Fibroblast of peridontal ligament (primary cell): ENCODE data around the gene ARHGAP21.

ENCODE experiments used
- DNase-seq: peaks from one replicate; pipeline ENCODE4 v3.0.0-alpha.2; 2010; ENCODE audit errors: extremely low read depth

Gene ARHGAP21

DNA sequence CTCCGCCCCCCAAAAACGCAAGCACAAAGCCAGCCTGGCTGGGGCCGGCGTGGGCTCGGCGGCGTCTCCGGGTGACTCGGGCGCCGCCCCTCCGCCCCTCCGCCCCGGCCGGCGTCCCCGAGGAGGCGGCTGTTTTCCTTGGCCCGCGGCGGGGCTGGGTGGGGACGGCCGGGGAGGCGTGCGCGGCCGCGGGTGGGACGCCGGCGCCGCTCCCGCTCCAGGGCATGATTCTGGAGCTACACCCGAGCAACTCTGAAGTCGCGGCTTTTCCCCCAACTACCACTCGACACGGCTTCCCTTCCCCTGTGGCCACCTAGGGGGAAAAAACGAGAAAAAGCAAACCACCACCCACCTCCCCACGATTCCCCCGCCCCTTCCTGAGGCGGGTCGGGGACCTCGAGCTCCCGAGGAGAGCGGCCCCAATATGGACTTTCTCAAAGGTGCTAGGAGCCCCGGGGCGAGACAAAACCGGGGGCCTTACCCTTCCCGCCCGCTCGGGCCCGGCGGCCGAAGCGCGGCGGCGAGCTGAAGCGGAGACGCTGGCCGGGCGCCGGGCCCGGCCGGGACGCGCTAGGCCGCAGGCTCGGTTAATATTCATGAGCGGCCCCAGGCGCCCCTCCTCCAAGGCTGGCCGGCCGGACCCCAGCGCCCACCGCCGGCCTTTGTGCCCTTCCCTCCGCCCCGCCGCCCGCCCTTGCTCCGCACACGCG is 856 bp downstream of the ARHGAP21 start:
- DNase-seq: peak; percentile 42

GRCh38 chr10:24722131-24722675 is 1.5 kb downstream of the ARHGAP21 start:
- DNase-seq: peak; percentile 29

DNA sequence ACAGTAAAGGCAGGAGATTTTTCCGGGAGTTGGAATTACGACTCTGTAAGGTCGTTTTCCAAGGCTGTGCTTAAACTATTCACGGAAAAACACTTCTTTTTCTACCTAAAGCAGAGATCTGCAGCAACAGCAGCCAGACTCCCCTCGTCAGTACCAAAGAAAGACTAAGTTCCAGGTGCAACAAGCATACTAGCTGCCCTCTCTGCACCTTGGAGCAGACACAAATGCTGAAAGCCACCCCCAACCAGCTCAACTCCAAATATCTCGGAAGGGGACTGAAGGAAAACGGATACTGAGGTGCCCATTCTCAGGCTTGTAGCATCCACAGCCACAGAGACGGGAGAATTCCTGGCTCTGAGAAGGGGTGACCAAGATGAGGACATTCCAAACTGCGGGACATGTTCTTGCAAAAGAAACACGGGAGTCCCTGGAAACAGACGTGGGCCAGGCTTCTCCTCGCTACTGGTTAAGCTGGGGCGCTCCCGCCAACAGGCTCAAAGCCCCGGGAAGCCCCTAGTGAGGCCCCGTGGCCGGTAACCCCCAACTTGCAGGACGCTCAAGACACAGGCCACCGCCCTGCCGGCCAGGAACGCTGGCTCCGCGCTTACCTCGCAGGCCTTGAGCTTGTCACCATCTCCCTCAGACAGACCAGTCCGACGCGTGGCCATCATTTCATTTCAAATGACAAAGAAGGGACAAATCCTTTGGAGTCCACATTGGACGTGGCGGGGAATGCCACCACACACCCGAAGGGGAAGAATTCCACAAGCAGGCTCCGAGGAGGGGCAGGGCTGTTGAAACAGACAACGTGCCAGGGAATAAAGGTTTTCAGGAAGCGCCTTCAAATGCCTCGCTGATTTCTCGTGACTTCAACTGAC is 2.2 kb downstream of the ARHGAP21 start:
- DNase-seq: no peak

DNA sequence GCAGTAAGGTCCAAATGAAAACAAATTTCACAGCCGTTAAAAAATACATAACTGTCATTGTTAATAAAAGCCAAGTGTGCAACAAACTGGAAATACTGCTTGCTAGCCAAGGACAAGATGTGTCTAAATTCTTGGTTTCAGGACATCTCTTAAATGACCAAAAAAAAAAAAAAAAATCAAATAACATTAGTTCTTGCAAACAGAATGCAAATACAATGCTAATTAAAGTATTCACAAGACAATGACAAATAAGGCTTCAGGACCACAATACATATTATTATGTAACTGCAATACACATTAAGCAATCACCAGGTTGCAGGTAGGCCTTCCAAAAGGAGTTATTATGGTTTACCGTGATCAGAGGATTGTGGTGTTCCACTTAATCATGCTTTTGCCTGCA is 3.6 kb downstream of the ARHGAP21 start:
- DNase-seq: no peak

GRCh38 chr10:24718031-24718855 is 5.4 kb downstream of the ARHGAP21 start:
- peak; percentile 89 for DNase-seq

DNA sequence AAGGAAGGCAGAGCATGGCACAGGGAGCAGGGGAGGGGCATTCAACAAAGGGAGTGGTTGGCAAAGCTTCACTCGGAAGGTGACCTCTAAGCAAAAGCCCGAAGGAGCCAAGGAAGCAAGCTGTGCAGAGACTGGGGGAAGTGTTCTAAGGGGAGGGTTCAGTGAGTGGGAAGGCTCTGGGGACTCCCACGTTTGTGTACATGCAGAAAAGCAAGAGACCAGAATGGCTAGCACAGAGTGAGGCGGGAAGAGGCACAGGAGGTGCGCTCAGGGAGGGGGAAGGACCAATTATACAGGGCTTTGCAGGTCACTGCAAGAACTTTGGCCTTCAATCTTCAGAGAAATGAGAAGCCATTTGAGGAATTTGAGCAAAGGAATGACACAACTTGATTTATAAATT is 7.4 kb downstream of the ARHGAP21 start:
- DNase-seq: no peak

GRCh38 chr10:24715246-24715769 is 8.4 kb downstream of the ARHGAP21 start:
- DNase-seq: no peak

GRCh38 chr10:24713086-24713485 is 10.6 kb downstream of the ARHGAP21 start:
- DNase-seq: no peak

GRCh38 chr10:24711465-24711864 is 12.2 kb downstream of the ARHGAP21 start:
- no peak for DNase-seq

- DNase-seq: peak; percentile 28
These were observed 15.6 kb downstream of the ARHGAP21 start for GRCh38 chr10:24708081-24708480.

GRCh38 chr10:24707445-24707844 is 16.2 kb downstream of the ARHGAP21 start:
- DNase-seq: no peak

- peak; percentile 96 for DNase-seq
These were observed 17.1 kb downstream of the ARHGAP21 start for GRCh38 chr10:24706479-24707118.

DNA sequence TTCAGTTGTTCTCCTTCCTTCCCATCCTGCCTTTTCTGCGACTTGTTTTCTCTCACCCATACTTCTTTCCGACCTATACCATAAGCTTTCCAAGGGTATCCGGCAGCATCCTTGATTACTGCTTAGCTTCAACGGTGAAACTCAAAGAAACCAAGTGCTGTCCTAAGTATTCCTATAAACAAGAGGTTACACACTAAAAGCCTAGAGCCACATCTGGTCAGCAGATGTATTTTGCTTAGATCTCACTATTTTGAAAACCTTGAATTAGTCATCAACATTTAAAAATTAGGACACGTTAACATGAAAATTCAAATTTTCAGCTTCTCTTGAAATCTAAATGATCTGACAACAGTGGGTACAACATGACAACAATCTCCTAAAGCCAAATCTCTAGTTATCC is 20.0 kb downstream of the ARHGAP21 start:
- DNase-seq: peak; percentile 95

- DNase-seq: no peak
These were observed 22.2 kb downstream of the ARHGAP21 start for GRCh38 chr10:24701447-24701846.

DNA sequence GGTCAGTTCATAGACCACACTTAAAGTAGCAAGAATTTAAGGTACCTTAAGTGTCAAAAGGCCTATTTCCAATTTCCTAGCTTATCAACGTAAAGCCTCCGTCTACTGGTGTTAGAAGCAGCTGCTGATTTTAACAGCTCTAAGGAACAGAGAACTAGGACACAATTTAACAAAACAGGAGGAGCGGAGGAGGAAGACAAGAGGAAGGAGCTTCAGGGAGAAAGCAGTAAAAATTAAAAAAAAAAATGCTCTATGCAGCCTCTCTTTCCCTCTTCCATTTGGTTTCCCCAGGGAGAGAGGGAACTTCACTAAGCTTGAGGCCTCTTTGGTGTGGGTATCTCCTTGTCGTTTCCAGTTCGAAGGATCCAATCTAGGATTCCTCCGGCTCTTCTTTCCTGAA is 22.7 kb downstream of the ARHGAP21 start:
- no peak for DNase-seq

GRCh38 chr10:24698270-24698669 is 25.4 kb downstream of the ARHGAP21 start:
- DNase-seq: no peak

DNA sequence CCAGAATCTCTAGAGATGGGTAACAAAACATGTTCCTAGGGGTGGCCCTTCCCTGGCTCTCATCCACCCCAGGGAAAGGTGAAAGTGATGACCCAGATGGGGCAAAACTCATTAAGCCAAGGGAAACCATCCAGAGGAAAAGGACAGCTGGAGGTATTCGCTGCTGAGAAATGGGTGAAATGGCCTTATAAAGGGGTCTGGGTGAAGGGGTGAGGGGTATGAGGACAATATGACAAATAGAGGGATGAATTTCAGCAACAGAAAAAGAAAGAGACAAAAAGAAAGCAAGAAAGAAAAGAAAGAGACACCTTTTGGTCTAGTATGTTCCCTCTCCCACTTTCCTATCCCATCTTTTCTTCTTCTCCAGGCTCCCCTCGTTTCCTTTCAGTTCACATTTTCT is 26.6 kb downstream of the ARHGAP21 start:
- DNase-seq: no peak

- no peak for DNase-seq
These were observed 28.2 kb downstream of the ARHGAP21 start for GRCh38 chr10:24695452-24695851.

- peak; percentile 93 for DNase-seq
These were observed 29.6 kb downstream of the ARHGAP21 start for GRCh38 chr10:24694086-24694485.

GRCh38 chr10:24690961-24691512 is 32.6 kb downstream of the ARHGAP21 start:
- peak; percentile 89 for DNase-seq
